Heart left ventricle (tissue), 16 donors: Measurements from ENCODE around the gene DNAJC5. TPM values are rescaled to one million over a fixed set of nuclear protein-coding genes. Genes with fewer than 3 reads are reported as not detected.

Experiments
- ATAC-seq, 4 donors: fragments of 200-7000 bp; cut with Tn5 transposase; one replicate each; pipeline ENCODE4 v1.9.1; 2020 to 2022; ENCODE audit warnings: moderate library complexity in 4 of 4, mild to moderate bottlenecking in 3 of 4, moderate number of reproducible peaks in 1 of 4
- DNase-seq, 5 donors: peaks; one replicate each; pipeline ENCODE4 v3.0.0-alpha.2; 2020
- H3K27ac ChIP-seq, 12 donors: fragments of 200-600 bp; sonication (generic) in 4 of 12; one replicate each; pipeline versions ENCODE4 v1.5.0 to v1.8.0; 2016 to 2022; ENCODE audit warnings: mild to moderate bottlenecking in 2 of 12
- H3K27me3 ChIP-seq, 9 donors: fragments of 200-600 bp; sonication (generic) in 2 of 9; one replicate each; pipeline versions ENCODE4 v1.5.1 to v1.8.0; 2016 to 2022; ENCODE audit warnings: mild to moderate bottlenecking in 3 of 9
- H3K36me3 ChIP-seq, 9 donors: fragments of 200-600 bp; sonication (generic) in 2 of 9; one replicate each; pipeline versions ENCODE4 v1.5.0 to v1.8.0; 2018 to 2022; ENCODE audit warnings: mild to moderate bottlenecking in 2 of 9
- H3K4me1 ChIP-seq, 12 donors: fragments of 200-600 bp; sonication (generic) in 4 of 12; one replicate each; pipeline versions ENCODE4 v1.5.0 to v1.8.0; 2016 to 2022; ENCODE audit warnings: mild to moderate bottlenecking in 3 of 12
- H3K4me3 ChIP-seq, 12 donors: fragments of 200-600 bp; sonication (generic) in 4 of 12; one replicate each; pipeline versions ENCODE4 v1.5.0 to v1.8.0; 2017 to 2022; ENCODE audit warnings: mild to moderate bottlenecking in 9 of 12, moderate library complexity in 4 of 12
- H3K9me3 ChIP-seq, 12 donors: fragments of 200-600 bp; sonication (generic) in 4 of 12; one replicate each; pipeline versions ENCODE4 v1.5.0 to v1.8.0; 2016 to 2022; ENCODE audit warnings: mild to moderate bottlenecking in 1 of 12
- CTCF ChIP-seq, 12 donors: fragments of 200-600 bp; sonication (generic) in 4 of 12; IDR thresholded peaks; one replicate each; pipeline versions ENCODE4 v1.5.0 to v1.8.0; 2018 to 2022; ENCODE audit warnings: antibody characterized with exemption in 12 of 12, mild to moderate bottlenecking in 5 of 12
- POLR2A ChIP-seq, 2 donors: fragments of 450-650 bp; IDR thresholded peaks; one replicate each; pipeline ENCODE4 v1.6.1; 2017; ENCODE audit warnings: antibody characterized with exemption in 2 of 2, mild to moderate bottlenecking in 2 of 2, moderate library complexity in 2 of 2
- WGBS, 4 donors: extraction: QIAGEN DNeasy Blood & Tissue Kit in 2 of 4; methylation state at CpG; one replicate each; pipeline versions ENCODE4 v1.1.5 to v1.1.7; 2013 to 2018; 5-methylcytosine and 5-hydroxymethylcytosine counted together
- intact Hi-C, 10 donors: fragments of 100-400 bp; cut with DNase I; formaldehyde crosslinking; loops; one replicate each; pipeline versions ENCODE4 v1.11.1 to v1.14.2; 2022
- polyA plus RNA-seq, 2 donors: library from polyadenylated mRNA; stranded (reverse); fragments of 200-250 nt; gene quantifications; one replicate each; pipeline ENCODE4 v1.2.3, GENCODE V29; 2013
- total RNA-seq, 9 donors: library from RNA; depleted of rRNA in 2 of 9; stranded (reverse); fragments of >200 nt in 2 of 9; fragmentation: NEBNext Ultra II Directional in 3 of 9; extraction: Animal tissue kit (Norgen Biotek cat#: 25700) in 3 of 9; gene quantifications; one replicate each; pipeline versions ENCODE4 v1.1.0 to v1.2.4, GENCODE V29; 2016 to 2023
- donor health status: ischemic (EF 13 %, LVEDD 7.1; RV severe dilation, severe dysfunction).
- donor health status: healthy with polysubstance abuse.
- donor health status: DM: no; HTN: yes; CAD: no.
- donor health status: DM: no; HTN: no; CAD: no.
- donor health status: ischemic (EF 25% LVEDD 6.9; RV normal size, moderate dysfunction).
- donor health status: ischemic (EF 25% LVEDD 5.7; RV mildly dilated, moderate dysfunction).
- donor health status: healthy.
- donor health status: DM: yes; HTN: yes; CAD: no.
- donor health status: ischemic (EF 35%, LVEDD 5.7; RV mildly dilated, moderate dysfunction).
- donor health status: nonischemic (EF 11% LVEDD 7.7; RV severe dilation, severe dysfunction).
- donor health status: DM: yes; HTN: yes; CAD: no.
- donor health status: PGD.
- donor health status: ischemic (EF 29% LVEDD 5.4; RV normal size, mild dysfunction).
- donor health status: nonischemic (EF 23%, LVEDD 6.1; RV moderate dilation, normal function).

The DNAJC5 gene
- total and polyA plus RNA-seq, 11 donors, result 21.1 to 57.1 (median 46.1) TPM

GRCh38 chr20:63897978-63898561 lies 3.1 kb downstream of the DNAJC5 start:
- DNase-seq, result no peak
- no peak for ATAC-seq
- Histone ChIP-seq H3K27ac (peak overlapping the region in 2 of 12 donors; percentile 32 to 43), H3K4me1 (peaks cover 10 to 80% (median 48%) of the 10 kb centered on the region in 12 donors), H3K36me3 (peaks cover 0 to 22% (median 0%) of the 10 kb centered on the region in 9 donors), H3K27me3 (no peaks in the 10 kb centered on the region), H3K4me3 (no peak overlapping the region), H3K9me3 (no peaks in the 10 kb centered on the region)
- WGBS, 4 donors, result 80 to 92% (median 84%) methylated on average over 6 of the region's 6 CpGs
- intact Hi-C loops, result loop anchor here in 3 of 10 donors (5.0 to 10.0 kb wide), 2 partner anchors 74 to 167 kb away; partner anchors contain the start of gene TCEA2 (in 1 of the 3)
- TF ChIP-seq POLR2A (IDR thresholded peaks at IDR 0.05), result no peak

- Histone ChIP-seq H3K9me3 (no peaks in the 10 kb centered on the region), H3K27ac (peak overlapping the region in 3 of 12 donors; percentile 19 to 43 (median 32)), H3K36me3 (peaks cover 0 to 22% (median 0%) of the 10 kb centered on the region in 9 donors), H3K4me3 (no peak overlapping the region), H3K4me1 (peaks cover 10 to 86% (median 47%) of the 10 kb centered on the region in 12 donors), H3K27me3 (no peaks in the 10 kb centered on the region)
- DNase-seq (peak in 1 of 5 donors; percentile 50), ATAC-seq (no peak)
- 49 to 62% (median 57%) methylated on average over 10 of the region's 10 CpGs for WGBS, 4 donors
- intact Hi-C loops, result loop anchor here in 3 of 10 donors (5.0 to 10.0 kb wide), 2 partner anchors 73 to 166 kb away; partner anchors contain the start of gene TCEA2 (in 1 of the 3)
- TF ChIP-seq POLR2A (IDR thresholded peaks at IDR 0.05), result no peak
- no peak for TF ChIP-seq CTCF (IDR thresholded peaks at IDR 0.05)
These were observed 4.1 kb downstream of the DNAJC5 start for GRCh38 chr20:63898882-63899558.

GRCh38 chr20:63900413-63900812 lies 5.5 kb downstream of the DNAJC5 start:
- Histone ChIP-seq H3K4me1 (peaks cover 8 to 89% (median 42%) of the 10 kb centered on the region in 12 donors), H3K4me3 (no peak overlapping the region), H3K27ac (peak overlapping the region in 1 of 12 donors; percentile 7), H3K27me3 (no peaks in the 10 kb centered on the region), H3K9me3 (no peaks in the 10 kb centered on the region), H3K36me3 (peaks cover 0 to 22% (median 0%) of the 10 kb centered on the region in 9 donors)
- ATAC-seq (no peak), DNase-seq (no peak)
- no peak for TF ChIP-seq CTCF (IDR thresholded peaks at IDR 0.05)
- TF ChIP-seq POLR2A (IDR thresholded peaks at IDR 0.05), result no peak
- WGBS, 4 donors, result 76 to 92% (median 81%) methylated on average over 3 of the region's 3 CpGs
- intact Hi-C loops, result no loop called here

- no peak overlapping the region for H3K4me3 ChIP-seq
- H3K36me3 ChIP-seq, result peaks cover 0 to 11% (median 0%) of the 10 kb centered on the region in 9 donors
- ATAC-seq, result no peak
- H3K27me3 ChIP-seq, result no peaks in the 10 kb centered on the region
- peaks cover 0 to 75% (median 25%) of the 10 kb centered on the region in 12 donors for H3K4me1 ChIP-seq
- no peaks in the 10 kb centered on the region for H3K9me3 ChIP-seq
- intact Hi-C loops, result no loop called here
- peak in 1 of 5 donors; percentile 12 for DNase-seq
- H3K27ac ChIP-seq, result no peak overlapping the region
- WGBS, 4 donors, result 91 to 92% (median 92%) methylated on average over 11 of the region's 11 CpGs
- TF ChIP-seq CTCF (IDR thresholded peaks at IDR 0.05) (no peak), POLR2A (IDR thresholded peaks at IDR 0.05) (no peak)
These were observed 9.1 kb downstream of the DNAJC5 start for GRCh38 chr20:63903796-63904561.
